SK-N-SH (cell line): Measurements from ENCODE around the gene PDGFB.

ENCODE experiments used
- EZH2phosphoT487 ChIP-seq: fragments of 200-600 bp; sonication (generic); IDR thresholded peaks from 2 replicates; pipeline ENCODE4 v1.6.1; 2017; ENCODE audit warnings: low read depth, mixed run types, mild to moderate bottlenecking, antibody characterized with exemption, moderate library complexity, borderline replicate concordance
- GABPA ChIP-seq: IDR thresholded peaks from 2 replicates; pipeline ENCODE4 v1.4.0; 2012; ENCODE audit warnings: low read depth, mild to moderate bottlenecking
- MEF2A ChIP-seq: IDR thresholded peaks from 2 replicates; pipeline ENCODE4 v1.4.0; 2012; ENCODE audit warnings: low read depth, borderline replicate concordance
- MXI1 ChIP-seq: IDR thresholded peaks from 2 replicates; pipeline ENCODE4 v1.6.1; 2012; ENCODE audit warnings: mild to moderate bottlenecking, low read depth, low read length, improper control_type of control experiment
- RAD21 ChIP-seq: IDR thresholded peaks from 2 replicates; pipeline ENCODE4 v1.6.1; 2012; ENCODE audit warnings: mild to moderate bottlenecking, low read length
- ZBTB33 ChIP-seq: IDR thresholded peaks from 2 replicates; pipeline ENCODE4 v1.4.0; 2012; ENCODE audit warnings: low read depth, borderline replicate concordance
- TF ChIP-seq, protein P1 (sequence below): fragments of 200-600 bp; sonication (generic); IDR thresholded peaks from 2 replicates; pipeline ENCODE4 v1.6.1; 2017; ENCODE audit warnings: antibody characterized with exemption, mild to moderate bottlenecking, moderate library complexity

GRCh38 chr22:39179841-39180335 lies 64.9 kb downstream of the PDGFB start:
- TF ChIP-seq, protein P1, sequence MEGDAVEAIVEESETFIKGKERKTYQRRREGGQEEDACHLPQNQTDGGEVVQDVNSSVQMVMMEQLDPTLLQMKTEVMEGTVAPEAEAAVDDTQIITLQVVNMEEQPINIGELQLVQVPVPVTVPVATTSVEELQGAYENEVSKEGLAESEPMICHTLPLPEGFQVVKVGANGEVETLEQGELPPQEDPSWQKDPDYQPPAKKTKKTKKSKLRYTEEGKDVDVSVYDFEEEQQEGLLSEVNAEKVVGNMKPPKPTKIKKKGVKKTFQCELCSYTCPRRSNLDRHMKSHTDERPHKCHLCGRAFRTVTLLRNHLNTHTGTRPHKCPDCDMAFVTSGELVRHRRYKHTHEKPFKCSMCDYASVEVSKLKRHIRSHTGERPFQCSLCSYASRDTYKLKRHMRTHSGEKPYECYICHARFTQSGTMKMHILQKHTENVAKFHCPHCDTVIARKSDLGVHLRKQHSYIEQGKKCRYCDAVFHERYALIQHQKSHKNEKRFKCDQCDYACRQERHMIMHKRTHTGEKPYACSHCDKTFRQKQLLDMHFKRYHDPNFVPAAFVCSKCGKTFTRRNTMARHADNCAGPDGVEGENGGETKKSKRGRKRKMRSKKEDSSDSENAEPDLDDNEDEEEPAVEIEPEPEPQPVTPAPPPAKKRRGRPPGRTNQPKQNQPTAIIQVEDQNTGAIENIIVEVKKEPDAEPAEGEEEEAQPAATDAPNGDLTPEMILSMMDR, result no peak
- no peak for TF ChIP-seq ZBTB33
- TF ChIP-seq RAD21, result no peak
- TF ChIP-seq EZH2phosphoT487, result no peak
- TF ChIP-seq MEF2A, result no peak
- TF ChIP-seq MXI1, result no peak
- no peak for TF ChIP-seq GABPA
